WTC11 (cell line): ENCODE data around the gene CHAT. TPM values are rescaled to one million over a fixed set of nuclear protein-coding genes. Genes with fewer than 3 reads are reported as not detected.

Experiments
- ATF1 ChIP-seq: sonication (generic); formaldehyde crosslinking; IDR thresholded peaks from 2 replicates; pipeline ENCODE4 v1.8.1; 2023; ENCODE audit warnings: mild to moderate bottlenecking, moderate library complexity, missing genetic modification reagents
- MXD4 ChIP-seq: fragments of 250-450 bp; sonication (Bioruptor Pico); IDR thresholded peaks from 2 replicates; pipeline ENCODE4 v1.8.0; 2021; ENCODE audit warnings: mild to moderate bottlenecking, moderate library complexity, borderline replicate concordance
- ZNF263 ChIP-seq: sonication (generic); formaldehyde crosslinking; IDR thresholded peaks from 2 replicates; pipeline ENCODE4 v1.8.1; 2022; ENCODE audit warnings: low read depth, mild to moderate bottlenecking, moderate library complexity, missing genetic modification reagents
- total RNA-seq: library from RNA; stranded (reverse); gene quantifications from 3 replicates; pipeline ENCODE4 v1.2.3, GENCODE V29; 2021
- TF ChIP-seq, protein P1 (sequence below): sonication (generic); formaldehyde crosslinking; IDR thresholded peaks from 2 replicates; pipeline ENCODE4 v1.8.1; 2023; ENCODE audit warnings: mild to moderate bottlenecking, moderate library complexity, missing genetic modification reagents
- TF ChIP-seq, protein P2 (sequence below): sonication (generic); formaldehyde crosslinking; IDR thresholded peaks from 2 replicates; pipeline ENCODE4 v1.8.1; 2023; ENCODE audit warnings: mild to moderate bottlenecking, missing genetic modification reagents, moderate library complexity

Gene CHAT
- total RNA-seq, 1 experiment from 2014 or later, result not detected

DNA sequence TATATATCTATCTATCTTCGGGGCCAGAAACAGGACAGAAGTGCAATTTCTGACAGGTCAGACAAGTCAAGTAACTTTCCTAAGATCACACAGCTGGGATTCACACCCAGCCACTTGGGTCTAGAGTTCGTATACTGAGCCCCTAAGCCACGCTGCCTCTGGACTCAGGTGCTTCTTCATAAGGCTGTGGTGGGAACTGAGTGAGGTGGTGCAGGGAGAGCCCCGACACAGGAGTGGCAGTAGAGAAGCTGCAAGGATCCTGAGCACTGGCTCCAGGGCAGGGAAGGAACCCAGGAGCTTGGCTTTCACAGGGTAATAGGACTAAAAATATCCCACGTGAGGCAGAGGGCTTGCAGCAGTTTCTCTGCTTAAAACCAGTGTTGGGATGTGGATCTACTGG, 99.4 kb downstream of the CHAT start (continued):
- TF ChIP-seq, protein P1, sequence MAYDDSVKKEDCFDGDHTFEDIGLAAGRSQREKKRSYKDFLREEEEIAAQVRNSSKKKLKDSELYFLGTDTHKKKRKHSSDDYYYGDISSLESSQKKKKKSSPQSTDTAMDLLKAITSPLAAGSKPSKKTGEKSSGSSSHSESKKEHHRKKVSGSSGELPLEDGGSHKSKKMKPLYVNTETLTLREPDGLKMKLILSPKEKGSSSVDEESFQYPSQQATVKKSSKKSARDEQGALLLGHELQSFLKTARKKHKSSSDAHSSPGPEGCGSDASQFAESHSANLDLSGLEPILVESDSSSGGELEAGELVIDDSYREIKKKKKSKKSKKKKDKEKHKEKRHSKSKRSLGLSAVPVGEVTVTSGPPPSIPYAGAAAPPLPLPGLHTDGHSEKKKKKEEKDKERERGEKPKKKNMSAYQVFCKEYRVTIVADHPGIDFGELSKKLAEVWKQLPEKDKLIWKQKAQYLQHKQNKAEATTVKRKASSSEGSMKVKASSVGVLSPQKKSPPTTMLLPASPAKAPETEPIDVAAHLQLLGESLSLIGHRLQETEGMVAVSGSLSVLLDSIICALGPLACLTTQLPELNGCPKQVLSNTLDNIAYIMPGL (CRISPR knock-in tag), result no peak
- TF ChIP-seq ATF1 (CRISPR knock-in tag) (no peak), ZNF263 (CRISPR knock-in tag) (no peak), MXD4 (CRISPR knock-in tag) (no peak)
- TF ChIP-seq, protein P2, sequence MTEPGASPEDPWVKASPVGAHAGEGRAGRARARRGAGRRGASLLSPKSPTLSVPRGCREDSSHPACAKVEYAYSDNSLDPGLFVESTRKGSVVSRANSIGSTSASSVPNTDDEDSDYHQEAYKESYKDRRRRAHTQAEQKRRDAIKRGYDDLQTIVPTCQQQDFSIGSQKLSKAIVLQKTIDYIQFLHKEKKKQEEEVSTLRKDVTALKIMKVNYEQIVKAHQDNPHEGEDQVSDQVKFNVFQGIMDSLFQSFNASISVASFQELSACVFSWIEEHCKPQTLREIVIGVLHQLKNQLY (CRISPR knock-in tag), result no peak

Other genes starting within 250 kb of the CHAT start
- gene DRGX, start 217.9 kb upstream of the CHAT start, total RNA-seq, result not detected in 3 replicates
- 10.9 to 14.5 TPM (median 14.3 TPM) in 3 replicates for gene ERCC6, start 74.9 kb upstream of the CHAT start, total RNA-seq
- gene SLC18A3, start 3.7 kb upstream of the CHAT start, total RNA-seq, result 0.07 to 0.13 TPM (median 0.09 TPM) in 3 replicates
- not detected in 3 replicates for gene C10orf53, start 65.6 kb downstream of the CHAT start, total RNA-seq
- gene OGDHL, start 148.3 kb downstream of the CHAT start, total RNA-seq, result 35.1 to 42.0 TPM (median 36.5 TPM) in 3 replicates